T-helper 2 cell (primary cell): Measurements from ENCODE around the gene P2RX6.
A peak's percentile ranks its signal among the peaks of the same experiment; 100 is the strongest.

Source experiments
- DNase-seq, 5 experiments: peaks; one replicate each; pipeline versions ENCODE4 v3.0.0 to v3.0.0-alpha.2; 2012 to 2022

P2RX6 gene

GRCh38 chr22:21014202-21014725 is 701 bp upstream of the P2RX6 start:
- DNase-seq, result peak; percentile 54 to 90 (median 75)

DNA sequence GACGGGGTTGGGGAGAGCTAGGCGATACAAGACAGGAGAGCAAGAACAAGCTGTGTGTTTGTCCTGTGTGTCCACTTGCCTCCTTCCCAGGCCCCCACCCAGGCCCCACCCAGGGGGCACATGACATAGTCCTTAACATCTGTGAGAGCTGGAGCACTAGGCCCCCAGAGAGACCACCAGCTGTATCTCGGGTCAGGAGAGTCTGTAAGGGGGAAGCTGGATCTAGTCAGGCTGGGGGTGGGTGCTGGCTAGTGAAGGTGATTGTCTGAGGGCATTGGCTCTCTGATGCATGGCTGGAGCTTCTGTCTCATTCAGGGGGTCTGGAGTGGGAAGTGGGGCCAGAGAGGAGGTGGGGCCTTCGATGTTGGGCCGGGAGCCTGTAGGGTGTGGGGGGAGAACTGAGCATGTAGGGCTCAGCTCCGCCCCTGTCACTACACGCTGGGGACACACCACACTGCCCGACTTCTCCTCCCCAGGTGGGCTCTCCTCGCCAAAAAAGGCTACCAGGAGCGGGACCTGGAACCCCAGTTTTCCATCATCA is 571 bp downstream of the P2RX6 start:
- DNase-seq, result no peak

DNA sequence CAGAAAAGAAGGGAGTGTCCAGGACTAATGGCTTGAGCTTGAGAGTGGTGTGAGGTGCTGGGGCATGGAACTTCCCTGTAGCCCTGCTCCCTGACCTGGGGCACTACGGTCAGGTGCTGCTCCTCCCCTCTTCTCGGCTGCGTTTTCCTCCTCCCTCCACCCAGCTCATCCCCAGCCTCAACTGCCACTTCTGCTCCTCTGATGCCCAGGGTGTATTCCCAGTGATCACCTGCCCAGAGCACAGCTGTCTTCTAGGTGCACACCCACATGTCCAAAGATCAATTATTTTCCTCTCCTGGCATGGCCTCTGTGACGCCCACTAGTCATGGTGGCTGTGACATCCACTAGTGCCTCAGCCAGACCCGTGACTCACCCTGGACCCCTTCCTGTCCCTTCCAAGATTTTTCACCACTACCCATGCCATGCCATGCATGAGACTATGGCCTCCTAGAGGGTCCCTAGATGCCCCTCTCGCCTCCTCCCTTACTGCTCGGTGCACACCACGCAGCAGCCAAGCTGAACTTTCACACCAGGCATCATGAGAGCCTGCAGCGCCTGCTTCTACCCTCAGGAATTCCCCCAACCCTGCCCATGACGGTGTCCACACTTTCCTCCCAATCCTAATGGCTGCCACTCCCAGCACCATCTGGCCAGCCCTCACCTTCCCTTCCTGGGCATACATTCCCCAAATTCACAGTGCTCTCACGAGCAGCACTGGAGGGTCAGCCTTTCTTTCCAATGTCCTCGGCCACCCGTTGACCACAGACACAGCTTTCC is 1.9 kb downstream of the P2RX6 start:
- DNase-seq, result no peak

DNA sequence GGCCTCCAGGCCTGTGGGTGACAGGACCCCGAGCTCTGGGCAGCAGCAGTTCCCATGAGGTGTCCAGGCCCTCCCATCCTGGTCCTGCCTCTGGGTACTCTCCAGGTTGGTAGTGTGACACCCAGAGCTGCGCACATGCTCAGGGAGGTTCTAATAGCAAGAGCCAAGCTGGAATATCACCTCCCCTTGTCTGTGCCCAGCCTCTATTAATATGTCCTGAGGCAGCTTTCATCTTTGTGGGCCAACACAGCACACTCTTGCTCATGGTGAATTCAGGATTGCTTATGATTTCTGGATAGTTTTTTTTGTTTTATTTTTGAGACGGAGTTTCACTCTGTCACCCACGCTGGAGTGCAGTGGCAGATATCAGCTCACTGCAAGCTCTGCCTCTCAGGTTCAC is 3.3 kb downstream of the P2RX6 start:
- no peak for DNase-seq

GRCh38 chr22:21020802-21021429 is 6.0 kb downstream of the P2RX6 start:
- peak in 1 of 5 experiments; percentile 16 for DNase-seq

- DNase-seq, result no peak
These were observed 7.5 kb downstream of the P2RX6 start for GRCh38 chr22:21022507-21022906.

GRCh38 chr22:21022955-21023614 is 8.1 kb downstream of the P2RX6 start:
- no peak for DNase-seq

- DNase-seq, result peak in 1 of 5 experiments; percentile 45
These were observed 10.3 kb downstream of the P2RX6 start for GRCh38 chr22:21025266-21025665.

DNA sequence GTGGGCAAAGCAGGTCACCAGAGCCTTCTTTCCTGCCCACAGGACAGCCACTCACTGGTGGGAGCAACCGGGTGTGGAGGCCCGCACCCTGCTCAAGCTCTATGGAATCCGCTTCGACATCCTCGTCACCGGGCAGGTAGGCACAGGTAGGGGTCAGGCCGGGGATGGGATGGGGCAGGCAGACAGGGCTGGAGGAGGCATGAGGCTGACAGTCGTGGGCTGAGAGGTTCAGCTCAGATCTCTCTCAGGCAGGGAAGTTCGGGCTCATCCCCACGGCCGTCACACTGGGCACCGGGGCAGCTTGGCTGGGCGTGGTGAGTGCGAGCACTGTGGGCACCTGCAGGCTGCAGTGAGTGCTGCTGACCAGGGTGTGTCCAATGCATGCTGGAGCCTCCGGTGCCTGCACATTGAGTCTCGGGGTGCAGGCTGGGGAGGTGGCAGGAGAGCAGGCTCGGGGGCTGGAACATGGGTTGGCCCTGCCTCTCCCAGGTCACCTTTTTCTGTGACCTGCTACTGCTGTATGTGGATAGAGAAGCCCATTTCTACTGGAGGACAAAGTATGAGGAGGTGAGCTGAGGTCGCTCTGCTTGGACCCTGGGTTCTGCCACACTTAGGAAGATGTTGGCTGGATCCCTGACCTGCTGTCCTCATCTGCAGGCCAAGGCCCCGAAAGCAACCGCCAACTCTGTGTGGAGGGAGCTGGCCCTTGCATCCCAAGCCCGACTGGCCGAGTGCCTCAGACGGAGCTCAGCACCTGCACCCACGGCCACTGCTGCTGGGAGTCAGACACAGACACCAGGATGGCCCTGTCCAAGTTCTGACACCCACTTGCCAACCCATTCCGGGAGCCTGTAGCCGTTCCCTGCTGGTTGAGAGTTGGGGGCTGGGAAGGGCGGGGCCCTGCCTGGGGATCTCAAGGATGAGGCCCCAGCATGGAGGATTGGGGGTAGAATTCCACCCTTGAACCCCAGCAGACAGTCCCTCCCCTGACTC is 11.1 kb downstream of the P2RX6 start:
- no peak for DNase-seq

GRCh38 chr22:21026783-21027692 is 12.1 kb downstream of the P2RX6 start:
- no peak for DNase-seq

DNA sequence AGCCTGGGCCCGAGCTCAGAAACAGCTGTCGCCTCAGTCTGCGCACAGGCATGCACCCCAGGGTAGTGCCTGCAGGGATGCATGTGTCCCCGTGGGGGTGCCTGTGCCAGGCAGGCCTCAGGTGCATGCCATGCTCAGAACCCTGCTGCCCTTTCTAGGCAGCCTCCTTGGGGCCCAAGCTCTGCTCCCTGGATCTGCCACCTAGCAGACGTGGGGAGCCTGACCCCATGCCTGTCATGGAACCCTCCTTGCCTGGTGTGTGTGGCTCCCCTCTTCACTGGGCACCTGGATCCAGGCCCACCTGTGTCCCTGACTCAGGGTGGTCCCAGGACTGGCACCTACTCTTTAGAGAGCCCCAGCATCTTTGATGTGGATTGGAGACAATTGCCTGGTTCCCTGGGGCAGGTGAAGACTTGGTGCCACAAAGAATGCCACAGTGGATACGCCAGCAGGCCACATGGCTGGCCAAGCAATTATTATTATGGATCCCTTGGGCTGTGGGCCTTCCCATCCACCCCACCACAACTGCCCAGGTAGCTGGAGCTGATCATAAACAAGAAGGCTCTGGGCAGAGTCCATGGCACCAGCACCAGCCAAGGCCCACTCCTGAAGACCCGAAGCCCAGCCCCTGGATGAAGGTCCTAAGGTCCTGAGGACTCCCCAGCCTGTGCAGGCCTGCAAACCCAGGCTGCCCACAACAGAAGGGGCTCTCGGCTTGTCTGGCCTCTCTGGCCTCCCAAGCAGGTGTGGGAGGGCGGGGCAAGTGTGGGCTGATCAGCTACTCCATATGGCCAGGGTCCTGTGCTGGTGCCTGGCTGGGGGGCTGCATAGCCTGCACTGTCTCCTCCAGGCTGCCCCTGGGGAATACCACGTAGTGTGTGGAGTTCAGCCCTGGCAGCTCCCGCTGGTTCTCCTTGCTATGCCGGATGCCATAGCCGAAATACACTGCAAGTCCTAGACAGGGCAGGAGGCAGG is 13.6 kb downstream of the P2RX6 start:
- no peak for DNase-seq

DNA sequence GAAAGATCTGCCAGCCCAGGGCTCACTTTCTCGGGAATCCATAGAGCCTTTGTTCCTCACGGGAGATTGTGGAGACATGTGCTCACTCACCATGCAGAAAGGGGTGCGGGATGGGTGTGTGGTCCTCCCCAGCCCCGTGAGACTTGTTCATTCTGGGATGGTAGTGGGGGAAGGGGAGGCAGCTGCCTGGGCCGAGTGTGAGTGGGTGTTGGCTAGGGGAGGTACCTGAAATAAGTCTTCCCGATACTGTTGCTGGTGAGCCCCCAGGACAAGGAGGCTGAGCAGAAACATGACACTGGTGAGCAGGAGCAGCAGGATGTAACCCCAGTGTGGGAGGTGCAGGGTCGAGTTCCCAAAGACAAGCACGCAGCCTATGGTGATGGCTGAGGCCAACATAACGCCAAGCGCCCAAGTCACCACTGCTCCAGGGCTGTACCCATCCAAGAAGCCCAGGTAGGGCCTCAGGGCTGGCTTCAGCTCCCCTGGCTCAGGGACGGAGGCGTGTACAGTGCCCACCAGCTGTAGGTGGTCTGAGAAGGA is 14.6 kb downstream of the P2RX6 start:
- DNase-seq, result no peak

DNA sequence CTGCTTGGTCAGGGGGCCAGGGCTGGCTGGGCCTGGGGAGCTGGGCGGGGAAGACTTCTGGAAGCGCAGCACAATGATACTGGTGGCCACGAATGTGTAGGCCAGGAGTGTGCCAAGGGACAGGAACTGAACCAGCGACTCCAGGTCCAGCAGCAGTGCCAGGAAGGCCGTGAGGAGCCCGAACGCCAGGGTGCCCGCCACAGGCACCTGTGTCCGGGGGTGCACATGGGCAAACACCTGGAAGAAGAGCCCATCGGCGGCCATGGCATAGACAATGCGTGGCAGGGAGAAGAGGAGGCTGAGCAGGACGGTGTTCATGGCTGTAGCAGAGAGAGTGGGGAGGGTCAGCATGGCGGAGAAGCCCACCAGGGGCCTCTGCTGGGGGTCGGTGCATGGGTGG is 15.1 kb downstream of the P2RX6 start:
- DNase-seq, result no peak

DNA sequence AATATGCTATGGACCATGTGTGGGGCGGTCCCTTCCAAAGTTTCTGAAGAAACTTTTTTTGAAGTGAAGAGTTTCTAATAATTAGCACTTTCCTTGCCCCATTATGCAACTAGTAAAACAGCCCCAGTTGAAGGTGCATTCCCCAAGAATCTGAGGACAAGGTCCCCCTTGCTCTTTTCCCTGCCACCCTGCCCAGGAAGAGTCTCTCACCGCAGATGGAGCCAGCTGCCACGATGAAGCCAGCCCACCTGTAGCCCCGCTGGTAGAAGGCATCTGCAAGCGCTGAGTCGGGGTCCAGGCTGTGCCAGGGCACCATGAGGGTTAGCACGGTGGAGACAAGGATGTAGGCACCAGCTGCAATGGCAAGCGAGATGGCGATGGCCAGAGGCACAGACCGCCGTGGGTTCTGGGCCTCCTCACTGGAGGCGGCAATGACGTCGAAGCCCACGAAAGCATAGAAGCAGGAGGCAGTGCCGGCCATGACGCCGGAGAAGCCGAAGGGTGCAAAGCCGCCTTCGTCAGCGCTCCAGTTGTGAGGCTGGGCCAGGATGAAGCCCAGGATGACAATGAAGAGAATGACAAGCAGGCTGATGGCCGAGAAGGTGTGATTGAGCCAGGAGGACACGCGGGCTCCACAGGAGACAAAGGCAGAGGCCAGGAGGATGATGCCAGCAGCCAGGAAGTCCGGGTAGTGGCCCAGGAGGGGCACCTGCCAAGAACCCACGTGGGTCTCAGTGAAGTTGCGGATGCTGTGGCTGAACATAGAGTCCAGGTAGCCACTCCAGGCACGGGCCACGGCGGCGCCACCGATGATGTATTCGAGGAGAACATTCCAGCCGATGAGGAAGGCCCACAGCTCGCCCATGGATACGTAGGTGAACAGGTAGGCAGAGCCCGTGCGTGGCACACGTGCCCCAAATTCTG is 15.9 kb downstream of the P2RX6 start:
- no peak for DNase-seq

DNA sequence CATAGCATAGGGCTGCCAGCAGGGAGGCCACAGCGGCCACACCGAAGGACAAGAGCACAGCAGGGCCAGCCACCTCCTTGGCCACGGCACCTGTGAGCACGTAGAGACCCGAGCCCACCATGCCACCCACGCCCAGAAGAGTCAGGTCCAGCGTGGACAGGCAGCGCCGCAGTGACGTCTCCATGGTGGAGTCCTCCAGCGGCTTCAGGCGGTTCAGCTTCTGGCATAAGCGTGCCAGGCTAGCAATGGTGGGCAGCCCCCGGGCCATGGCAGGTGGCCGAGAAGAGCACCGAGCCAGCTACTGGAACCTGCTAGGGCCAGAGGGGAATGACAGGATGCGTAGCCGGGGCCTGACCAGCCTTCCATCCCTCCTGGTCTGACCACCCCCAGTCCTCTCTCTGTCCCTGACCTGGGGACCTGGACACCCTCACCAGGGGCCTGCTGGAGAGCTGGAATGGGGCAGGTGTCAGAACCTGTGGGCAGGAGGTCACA is 16.6 kb downstream of the P2RX6 start:
- no peak for DNase-seq

GRCh38 chr22:21032037-21032867 is 17.3 kb downstream of the P2RX6 start, which contains the start of gene SLC7A4:
Gene SLC7A4 (minus strand): TSS chr22:21032561. CDS start chr22:21031812, 749 bp downstream.
- no peak for DNase-seq
